Right ventricle myocardium inferior (tissue), 1 donor: ENCODE measurements around the gene ADRA2B. TPM values are rescaled to one million over a fixed set of nuclear protein-coding genes. Genes with fewer than 3 reads are reported as not detected.
A peak's percentile ranks its signal among the peaks of the same experiment; 100 is the strongest.

Experiments
- ATAC-seq: fragments of 200-7000 bp; cut with Tn5 transposase; one replicate; pipeline ENCODE4 v1.9.1; 2020; ENCODE audit warnings: mild to moderate bottlenecking, moderate library complexity
- DNase-seq: peaks from one replicate; pipeline ENCODE4 v3.0.0; 2021; ENCODE audit errors: missing footprints
- intact Hi-C: fragments of 100-400 bp; cut with DNase I; formaldehyde crosslinking; loops from one replicate; pipeline ENCODE4 v1.11.0; 2022
- total RNA-seq: library from RNA; stranded (reverse); fragmentation: NEBNext Ultra II Directional; extraction: Animal tissue kit (Norgen Biotek cat#: 25700); gene quantifications from one replicate; pipeline ENCODE4 v1.2.1, GENCODE V29; 2021
- donor health status: DM: no; HTN: yes; CAD: no; lungs with severe emphysema.

ADRA2B gene
- total RNA-seq, 1 donor from 2014 or later = 6.9 TPM

DNA sequence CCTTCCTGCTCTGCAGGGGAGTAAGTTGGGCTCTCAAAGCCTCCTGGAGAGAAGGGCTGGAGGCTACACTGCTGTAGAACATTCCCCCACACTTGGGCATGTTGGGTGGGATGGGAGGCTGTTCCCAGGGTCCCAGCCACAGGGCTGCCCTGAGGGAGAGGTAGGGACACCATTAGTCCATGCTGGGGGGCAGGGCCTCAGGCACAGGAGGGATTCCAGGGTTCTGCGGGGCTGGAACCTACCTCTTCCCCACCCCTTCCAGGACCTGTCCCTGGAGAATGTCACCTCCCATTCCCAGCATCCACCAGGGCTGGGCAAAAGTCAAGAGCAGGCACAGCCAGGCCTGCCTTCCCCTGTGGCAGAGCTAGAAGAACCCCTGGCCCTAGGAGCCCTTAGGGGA, 6.9 kb upstream of the ADRA2B start:
- DNase-seq (no peak), ATAC-seq (no peak)
- intact Hi-C loops = no loop called here

DNA sequence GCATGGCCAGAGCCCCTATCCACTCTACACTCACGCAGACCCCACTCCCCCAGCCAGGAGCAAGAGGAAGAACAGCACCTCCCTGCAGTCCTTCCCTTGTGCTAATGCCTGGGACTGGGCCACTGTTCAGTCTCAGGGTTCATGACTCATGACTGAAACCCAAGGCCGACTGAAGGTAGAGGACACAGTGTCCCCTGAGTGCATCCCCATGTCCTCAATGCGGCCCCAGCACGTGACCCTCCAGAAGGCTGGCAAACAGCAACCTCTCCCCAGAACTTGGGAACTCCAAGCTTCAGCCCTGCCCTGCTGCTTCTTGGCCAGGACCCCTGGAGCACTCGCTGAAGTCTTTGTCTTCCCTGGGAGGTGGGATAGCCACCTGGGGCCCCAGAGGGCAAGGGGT, 6.0 kb upstream of the ADRA2B start:
- intact Hi-C loops = no loop called here
- DNase-seq = peak; percentile 11
- ATAC-seq = no peak

GRCh38 chr2:96121414-96121813, 5.0 kb upstream of the ADRA2B start:
- DNase-seq (no peak), ATAC-seq (no peak)
- intact Hi-C loops = no loop called here

- intact Hi-C loops = no loop called here
- DNase-seq (no peak), ATAC-seq (no peak)
Observed at GRCh38 chr2:96120991-96121390, 4.6 kb upstream of the ADRA2B start.

DNA sequence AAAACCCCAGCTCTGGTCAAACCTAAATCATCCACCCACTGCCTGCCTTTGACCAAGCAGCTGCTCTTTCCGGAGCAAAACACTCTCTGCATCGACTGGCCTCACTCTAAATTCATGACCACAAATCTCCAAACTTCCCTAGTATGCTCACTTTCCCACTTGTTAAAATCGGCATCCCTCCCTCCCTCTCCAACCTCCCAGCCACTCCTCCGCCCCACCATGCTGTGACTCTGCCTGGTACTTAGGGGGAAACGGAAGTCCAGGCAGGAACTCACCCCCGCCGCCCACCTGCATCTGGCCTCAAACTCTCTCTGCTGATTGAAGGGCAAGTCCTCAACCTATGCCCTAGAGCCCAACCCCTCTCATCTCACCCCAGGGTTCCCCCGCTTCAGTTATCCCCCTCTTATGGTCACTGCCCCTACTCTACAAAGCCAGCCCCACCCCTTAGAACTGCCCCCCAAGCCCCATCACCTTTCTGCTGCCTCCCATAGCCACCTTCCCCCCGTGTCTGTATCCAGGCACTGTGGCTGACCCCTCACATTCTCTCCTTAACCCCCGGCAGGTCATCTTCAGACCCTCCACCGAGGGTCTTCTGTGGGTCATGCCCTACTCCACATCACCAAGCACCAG, 3.8 kb upstream of the ADRA2B start:
- DNase-seq = no peak

GRCh38 chr2:96119389-96119751, 3.0 kb upstream of the ADRA2B start:
- ATAC-seq (no peak), DNase-seq (no peak)
- intact Hi-C loops = loop anchor here (5.0 to 10.0 kb wide), 2 partner anchors 37 to 95 kb away; no protein-coding TSS in a partner anchor

More for the DNA sequence above, 3.8 kb upstream of the ADRA2B start:
- intact Hi-C loops = no loop called here
- ATAC-seq = no peak

- no peak for DNase-seq
- intact Hi-C loops = loop anchor here (5.0 to 10.0 kb wide), 2 partner anchors 37 to 94 kb away; no protein-coding TSS in a partner anchor
- ATAC-seq = no peak
Observed at GRCh38 chr2:96118698-96119388, 2.5 kb upstream of the ADRA2B start.

DNA sequence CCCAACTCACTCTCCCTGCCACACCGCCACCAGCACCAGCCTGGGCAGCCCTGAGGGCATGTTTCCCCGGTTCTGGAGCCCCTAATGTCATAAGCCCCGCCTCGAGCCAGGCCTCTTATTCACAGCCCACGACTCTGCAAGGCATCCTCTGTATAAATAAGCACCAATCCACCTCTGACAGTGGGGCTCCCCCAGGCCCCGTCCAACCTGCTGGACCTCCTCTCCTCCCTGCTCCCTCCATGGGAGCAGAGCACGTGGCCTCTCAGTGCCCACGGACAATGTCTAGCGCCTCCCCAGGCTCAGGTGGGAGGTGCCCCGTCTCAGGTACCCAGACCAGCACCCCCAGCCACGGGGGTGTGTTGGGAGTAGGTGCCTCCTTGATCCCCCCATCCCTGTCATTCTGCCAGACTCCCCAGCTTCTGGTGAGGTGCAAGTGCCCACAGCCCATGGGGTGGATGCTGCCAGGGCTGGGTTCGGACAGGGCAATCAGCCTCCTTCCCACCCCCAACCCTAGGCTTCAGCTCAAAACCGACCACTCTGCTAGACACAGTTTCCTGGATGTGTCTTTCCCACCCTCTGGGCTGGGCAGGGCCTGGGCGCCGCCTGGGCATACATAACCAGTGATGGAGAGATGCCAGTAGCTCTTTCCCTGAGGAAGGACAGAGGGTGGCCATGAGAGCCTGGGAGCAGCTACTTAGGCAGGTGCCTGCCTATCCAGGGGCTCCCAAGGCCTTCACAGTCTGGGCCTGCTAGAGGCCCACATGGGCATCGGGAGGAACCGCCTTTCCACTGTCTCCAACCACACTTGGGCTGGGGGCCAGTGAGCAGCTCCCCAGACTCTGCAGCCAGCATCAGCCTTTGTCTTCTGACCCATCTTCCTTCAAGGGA, 1.6 kb upstream of the ADRA2B start:
- intact Hi-C loops = loop anchor here (5.0 to 10.0 kb wide), 2 partner anchors 36 to 93 kb away; no protein-coding TSS in a partner anchor
- no peak for DNase-seq
- no peak for ATAC-seq

DNA sequence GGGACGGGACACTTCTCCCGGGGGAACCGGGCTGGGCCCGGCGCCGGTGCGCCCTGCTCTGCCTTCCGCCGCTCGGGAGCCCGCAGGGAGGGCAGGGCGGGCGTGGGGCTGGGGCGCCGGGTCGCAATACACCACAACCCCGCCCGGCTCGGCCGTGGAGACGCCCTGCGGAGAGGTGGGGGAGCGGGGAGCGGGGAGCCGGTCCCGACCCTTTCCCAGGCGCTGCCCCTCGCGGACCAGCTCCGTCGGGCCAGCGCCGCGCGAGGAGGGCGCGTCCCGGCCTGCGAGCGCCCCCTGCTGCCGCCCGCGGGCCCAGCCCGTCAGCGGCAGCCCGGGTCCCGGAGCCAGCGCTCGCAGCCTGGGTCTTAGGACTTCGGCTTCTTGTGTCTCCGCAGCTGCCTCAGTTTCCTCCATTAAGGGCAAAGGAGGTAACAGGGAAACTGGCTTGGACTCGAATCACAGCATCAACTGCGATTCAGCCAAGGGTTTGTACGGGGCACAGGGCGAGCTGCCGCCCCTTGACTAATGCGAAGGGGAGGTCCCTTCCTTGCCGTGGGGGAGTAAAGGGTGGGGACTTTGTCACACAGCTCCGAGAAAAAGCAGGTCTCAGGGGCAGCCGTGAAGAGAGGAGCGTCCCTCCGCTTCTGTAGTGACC, 635 bp upstream of the ADRA2B start:
- peak; percentile 85 for ATAC-seq
- intact Hi-C loops = loop anchor here (5.0 to 10.0 kb wide), 2 partner anchors 35 to 92 kb away; no protein-coding TSS in a partner anchor
- DNase-seq = peak; percentile 81

DNA sequence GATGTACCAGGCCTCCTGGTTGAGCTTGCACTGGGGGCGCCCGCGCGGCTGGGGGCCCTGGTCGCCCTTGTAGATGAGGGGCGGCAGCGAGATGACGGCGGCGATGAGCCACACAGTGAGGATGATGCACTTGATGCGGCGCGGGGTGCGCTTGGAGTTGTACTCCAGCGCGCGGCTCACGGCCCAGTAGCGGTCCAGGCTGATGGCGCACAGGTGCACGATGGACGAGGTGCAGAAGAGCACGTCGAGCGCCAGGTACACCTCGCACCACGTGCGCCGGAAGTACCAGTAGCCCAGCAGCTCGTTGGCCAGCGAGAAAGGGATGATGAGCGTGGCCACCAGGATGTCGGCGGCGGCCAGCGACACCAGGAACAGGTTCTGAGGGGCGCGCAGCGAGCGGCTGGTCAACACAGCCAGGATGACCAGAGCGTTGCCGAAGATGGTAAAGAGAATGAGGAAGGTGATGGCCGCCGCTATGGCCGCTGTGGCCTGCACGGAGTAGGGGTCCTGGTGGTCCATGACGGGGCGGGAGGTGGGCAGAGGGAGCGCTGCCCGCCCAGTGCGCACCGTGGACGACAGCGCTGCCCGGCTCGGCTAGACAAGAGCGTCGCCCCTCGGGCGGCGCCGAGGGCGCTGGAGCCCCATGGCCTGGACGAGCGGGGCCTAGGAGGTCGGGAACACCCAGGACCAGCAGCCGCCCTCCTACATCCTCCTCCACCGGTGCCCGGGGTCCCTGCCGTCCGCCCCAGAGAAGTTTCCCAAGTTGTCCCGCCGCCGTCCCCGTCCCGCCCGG, 544 bp downstream of the ADRA2B start:
- intact Hi-C loops = loop anchor here (5.0 to 10.0 kb wide), 2 partner anchors 34 to 91 kb away; no protein-coding TSS in a partner anchor
- no peak for ATAC-seq
- no peak for DNase-seq

GRCh38 chr2:96114903-96115581, 1.3 kb downstream of the ADRA2B start:
- ATAC-seq (no peak), DNase-seq (peak; percentile 62)
- intact Hi-C loops = loop anchor here (5.0 to 10.0 kb wide), 3 partner anchors 33 to 90 kb away; no protein-coding TSS in a partner anchor

- intact Hi-C loops = loop anchor here (5.0 to 10.0 kb wide), 2 partner anchors 42 to 90 kb away; no protein-coding TSS in a partner anchor
- ATAC-seq = no peak
- DNase-seq = no peak
Observed at GRCh38 chr2:96114546-96114902, 1.8 kb downstream of the ADRA2B start.

DNA sequence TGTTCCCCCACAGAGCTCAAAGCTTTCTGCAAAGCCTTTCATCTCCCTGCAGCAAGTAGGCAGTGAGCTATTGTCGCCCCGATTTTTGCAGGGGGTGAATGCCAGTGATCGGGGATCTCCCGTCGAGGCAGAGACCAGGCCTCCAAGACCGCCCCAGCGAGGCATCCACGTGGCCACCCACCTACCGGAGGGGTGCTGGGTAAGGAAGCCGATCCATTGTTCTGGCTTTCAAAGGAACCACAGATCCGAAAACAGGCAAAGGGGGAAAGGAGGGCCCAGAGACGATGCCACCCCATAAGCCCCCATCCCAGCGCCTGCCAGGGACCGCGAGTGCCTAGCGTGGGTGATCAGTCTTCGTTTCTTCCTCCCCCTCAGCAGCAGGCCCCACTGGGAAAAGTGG, 2.4 kb downstream of the ADRA2B start:
- intact Hi-C loops = loop anchor here (5.0 to 10.0 kb wide), 2 partner anchors 42 to 89 kb away; no protein-coding TSS in a partner anchor

DNA sequence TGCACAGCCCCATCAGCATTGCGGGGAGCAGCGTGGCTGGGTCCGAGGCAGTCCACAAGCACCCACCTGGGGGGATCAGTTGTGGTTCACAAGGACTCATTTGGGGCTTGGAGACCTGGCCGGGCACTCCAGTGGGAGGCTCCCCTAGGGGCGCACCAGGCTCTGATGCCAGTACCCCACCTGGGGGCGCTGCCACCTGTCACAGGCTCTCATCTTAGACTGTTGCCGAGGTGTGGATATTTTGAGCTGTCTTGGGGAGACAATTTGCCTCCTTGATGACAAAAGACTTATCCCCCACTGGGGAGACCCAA, 3.0 kb downstream of the ADRA2B start:
- no peak for ATAC-seq
- no peak for DNase-seq
- intact Hi-C loops = loop anchor here (5.0 to 10.0 kb wide), 2 partner anchors 41 to 89 kb away; no protein-coding TSS in a partner anchor

More for the DNA sequence above, 2.4 kb downstream of the ADRA2B start:
- DNase-seq (peak; percentile 27), ATAC-seq (no peak)

DNA sequence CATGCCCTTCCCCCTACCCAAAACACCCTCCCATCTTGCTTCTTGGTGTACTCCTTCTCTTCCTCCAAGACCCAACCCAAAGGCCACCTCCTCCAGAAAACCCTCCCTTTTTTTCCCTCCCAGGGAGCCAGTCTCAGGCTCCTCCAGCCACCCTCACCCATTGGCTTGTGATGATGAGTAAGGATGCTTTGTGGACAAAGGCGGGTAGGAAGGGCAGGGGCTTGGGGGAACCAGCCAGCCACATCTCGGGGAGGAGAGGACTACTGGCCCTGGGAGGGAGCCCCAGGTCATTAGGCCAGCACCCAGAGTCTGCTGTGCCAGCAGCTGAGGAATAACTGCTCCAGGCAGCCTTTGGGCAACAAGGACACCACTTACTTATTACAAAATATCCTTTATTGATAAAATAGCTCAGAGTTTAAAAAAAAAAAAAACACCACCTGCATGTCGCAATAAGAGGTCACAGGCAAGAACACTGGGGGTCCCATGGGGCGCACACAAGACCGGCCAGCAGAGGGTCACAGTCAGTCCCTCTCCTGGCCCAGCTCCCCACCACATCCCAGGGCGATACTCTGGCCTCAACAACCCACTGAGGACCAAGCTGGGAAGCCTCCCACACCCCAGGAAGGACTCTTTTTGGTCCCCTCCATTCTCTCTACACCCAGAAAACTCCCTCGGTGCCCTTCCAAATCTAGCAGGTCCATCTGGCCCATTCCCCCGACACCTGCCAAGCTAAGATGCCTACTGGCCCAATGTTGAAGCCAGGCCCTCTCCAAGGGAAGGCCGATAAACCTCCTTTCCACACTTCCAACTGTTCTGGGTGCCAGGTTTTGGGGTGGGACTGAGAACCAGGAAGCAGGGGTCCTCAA, 3.6 kb downstream of the ADRA2B start:
- ATAC-seq = no peak
- no peak for DNase-seq
- intact Hi-C loops = loop anchor here (5.0 to 10.0 kb wide), 2 partner anchors 40 to 88 kb away; no protein-coding TSS in a partner anchor

DNA sequence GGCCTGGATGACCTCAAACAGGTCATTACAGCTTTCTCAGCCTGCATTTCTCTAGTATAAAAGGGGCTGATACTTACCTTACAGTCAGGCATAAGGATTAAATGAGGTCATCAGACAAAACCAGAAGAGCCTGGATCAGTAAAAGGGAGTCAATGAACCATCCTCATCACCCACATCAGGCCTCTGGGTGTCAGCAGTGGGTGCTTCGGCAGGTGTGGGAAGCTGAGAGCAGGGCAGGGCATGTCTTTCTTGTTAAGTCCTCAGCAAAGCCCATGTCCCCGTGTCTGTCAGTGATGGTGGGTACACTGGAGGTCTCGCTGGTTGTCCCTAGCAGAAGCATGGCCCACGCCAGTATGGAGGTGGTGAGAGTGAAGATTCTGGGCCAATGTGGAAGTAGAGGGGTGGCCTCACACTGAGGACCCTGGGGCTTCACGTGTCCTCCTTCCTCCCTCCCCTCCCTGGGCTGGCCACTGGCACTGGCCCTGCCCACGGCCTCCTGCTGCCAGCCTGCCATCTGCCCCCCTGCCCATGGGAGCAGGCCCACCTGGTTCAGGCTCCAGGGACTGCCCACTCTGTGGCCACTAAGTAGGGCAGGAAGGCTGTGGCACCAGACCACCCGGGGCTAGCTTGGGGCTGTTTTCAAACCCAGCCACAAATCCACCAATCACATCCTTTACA, 4.4 kb downstream of the ADRA2B start:
- ATAC-seq (no peak), DNase-seq (no peak)
- intact Hi-C loops = loop anchor here (5.0 to 10.0 kb wide), 2 partner anchors 40 to 87 kb away; no protein-coding TSS in a partner anchor
